Thyroid gland (tissue), 4 donors: ENCODE results near the gene ZSWIM6.

ENCODE experiments used
- POLR2A ChIP-seq, 2 donors: fragments of 450-650 bp; IDR thresholded peaks; one replicate each; pipeline ENCODE4 v1.6.1; 2017; ENCODE audit warnings: antibody characterized with exemption in 2 of 2, mild to moderate bottlenecking in 2 of 2, moderate library complexity in 1 of 2
- TF ChIP-seq, protein P1 (sequence below), 6 experiments: fragments of 200-600 bp in 3 of 6; fragments of 450-650 bp in 3 of 6; sonication (generic) in 3 of 6; IDR thresholded peaks; one replicate each; pipeline ENCODE4 v1.5.1; 2016 to 2019; ENCODE audit warnings: antibody characterized with exemption in 6 of 6, mild to moderate bottlenecking in 2 of 6, inconsistent platforms in 1 of 6, moderate library complexity in 1 of 6

DNA sequence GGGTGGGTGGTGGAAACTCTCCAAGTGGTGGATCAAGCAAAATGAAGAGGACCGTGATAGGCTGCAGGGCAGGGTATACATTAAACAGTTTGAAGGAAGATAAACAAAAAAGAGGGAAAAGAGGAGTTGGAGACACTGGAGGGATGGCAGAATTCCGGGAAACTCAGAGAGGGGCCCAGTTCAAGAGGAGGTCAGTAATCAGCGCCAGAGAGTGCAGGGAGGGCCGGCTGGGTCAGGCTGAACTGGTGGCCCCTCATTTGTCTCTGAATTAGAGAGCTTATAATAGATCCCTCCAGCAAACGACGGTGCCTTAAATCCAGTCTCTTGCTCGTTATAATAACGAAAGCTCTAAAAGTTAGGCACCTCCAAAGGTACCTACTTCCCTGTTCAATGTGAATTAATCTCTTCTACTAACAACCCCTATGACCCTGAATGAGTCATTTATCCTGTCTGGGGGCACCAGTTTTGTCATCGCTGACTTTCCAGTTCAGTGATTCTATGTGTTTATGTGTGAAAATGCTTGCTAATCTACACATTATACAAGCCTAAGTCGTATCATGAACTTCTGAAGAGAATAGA is 2.4 kb upstream of the ZSWIM6 start:
- TF ChIP-seq, protein P1, sequence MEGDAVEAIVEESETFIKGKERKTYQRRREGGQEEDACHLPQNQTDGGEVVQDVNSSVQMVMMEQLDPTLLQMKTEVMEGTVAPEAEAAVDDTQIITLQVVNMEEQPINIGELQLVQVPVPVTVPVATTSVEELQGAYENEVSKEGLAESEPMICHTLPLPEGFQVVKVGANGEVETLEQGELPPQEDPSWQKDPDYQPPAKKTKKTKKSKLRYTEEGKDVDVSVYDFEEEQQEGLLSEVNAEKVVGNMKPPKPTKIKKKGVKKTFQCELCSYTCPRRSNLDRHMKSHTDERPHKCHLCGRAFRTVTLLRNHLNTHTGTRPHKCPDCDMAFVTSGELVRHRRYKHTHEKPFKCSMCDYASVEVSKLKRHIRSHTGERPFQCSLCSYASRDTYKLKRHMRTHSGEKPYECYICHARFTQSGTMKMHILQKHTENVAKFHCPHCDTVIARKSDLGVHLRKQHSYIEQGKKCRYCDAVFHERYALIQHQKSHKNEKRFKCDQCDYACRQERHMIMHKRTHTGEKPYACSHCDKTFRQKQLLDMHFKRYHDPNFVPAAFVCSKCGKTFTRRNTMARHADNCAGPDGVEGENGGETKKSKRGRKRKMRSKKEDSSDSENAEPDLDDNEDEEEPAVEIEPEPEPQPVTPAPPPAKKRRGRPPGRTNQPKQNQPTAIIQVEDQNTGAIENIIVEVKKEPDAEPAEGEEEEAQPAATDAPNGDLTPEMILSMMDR (IDR thresholded peaks at IDR 0.05) = no peak
- no peak for TF ChIP-seq POLR2A (IDR thresholded peaks at IDR 0.05)
